Gastrocnemius medialis (tissue), 4 donors: ENCODE results near the gene DHRS3. TPM values are rescaled to one million over a fixed set of nuclear protein-coding genes. Genes with fewer than 3 reads are reported as not detected.

ENCODE experiments used
- ATAC-seq, 2 donors: fragments of 150-250 bp; one replicate each; pipeline ENCODE4 v1.9.1; 2016
- DNase-seq, 2 donors: peaks; one replicate each; pipeline ENCODE4 v3.0.0-alpha.2; 2019
- H3K27ac ChIP-seq, 4 donors: fragments of 200-600 bp; sonication (generic); 1 replicate in 1 of 4; 2 replicates in 3 of 4; pipeline ENCODE4 v1.5.1; 2016 to 2018; ENCODE audit warnings: mild to moderate bottlenecking in 2 of 4, moderate library complexity in 1 of 4
- H3K27me3 ChIP-seq, 3 donors: fragments of 200-600 bp; sonication (generic) in 2 of 3; 1 replicate in 1 of 3; 2 replicates in 2 of 3; pipeline versions ENCODE4 v1.5.1 to v1.6.0; 2016 to 2019; ENCODE audit warnings: mild to moderate bottlenecking in 1 of 3, moderate library complexity in 1 of 3
- H3K36me3 ChIP-seq, 2 donors: fragments of 200-600 bp; sonication (generic) in 1 of 2; one replicate each; pipeline ENCODE4 v1.5.1; 2017 to 2018
- H3K4me1 ChIP-seq, 2 donors: fragments of 200-600 bp; sonication (generic) in 1 of 2; one replicate each; pipeline ENCODE4 v1.5.1; 2016 to 2017; ENCODE audit warnings: mild to moderate bottlenecking in 2 of 2
- H3K4me3 ChIP-seq, 4 donors: fragments of 200-600 bp; sonication (generic) in 3 of 4; 1 replicate in 1 of 4; 2 replicates in 3 of 4; pipeline ENCODE4 v1.5.1; 2016 to 2019; ENCODE audit warnings: mild to moderate bottlenecking in 2 of 4
- H3K9me3 ChIP-seq, 3 donors: fragments of 200-600 bp; sonication (generic) in 2 of 3; 1 replicate in 1 of 3; 2 replicates in 2 of 3; pipeline ENCODE4 v1.5.1; 2016 to 2019
- POLR2A ChIP-seq, 2 donors: fragments of 450-650 bp; IDR thresholded peaks; one replicate each; pipeline ENCODE4 v1.6.1; 2017; ENCODE audit warnings: antibody characterized with exemption in 2 of 2, mild to moderate bottlenecking in 2 of 2, moderate library complexity in 2 of 2
- in situ Hi-C, 4 donors: fragments of 200-750 bp; cut with MboI; loops; one replicate each; pipeline versions ENCODE4 v1.15.0 to v1.8.0; 2017; ENCODE audit warnings: low sequenced_read_pairs in 4 of 4
- intact Hi-C: fragments of 100-400 bp; cut with DNase I; formaldehyde crosslinking; loops from one replicate; pipeline ENCODE4 v1.15.1; 2023; ENCODE audit warnings: low total_unique reads
- total RNA-seq, 4 donors: library from RNA; depleted of rRNA; stranded (reverse); fragments of >200 nt; gene quantifications; one replicate each; pipeline versions ENCODE4 v1.1.0 to v1.2.3, GENCODE V29; 2016
- TF ChIP-seq, protein P1 (sequence below), 5 experiments: fragments of 450-650 bp in 3 of 5; fragments of 200-600 bp in 2 of 5; sonication (generic) in 2 of 5; IDR thresholded peaks in 4 of 5; conservative IDR thresholded peaks in 1 of 5; 1 replicate in 4 of 5; 2 replicates in 1 of 5; pipeline ENCODE4 v1.5.1; 2016 to 2019; ENCODE audit warnings: antibody characterized with exemption in 5 of 5, mild to moderate bottlenecking in 3 of 5, moderate library complexity in 3 of 5

Gene DHRS3
- total RNA-seq, 4 donors from 2014 or later, result 28.5 to 108 (median 67.0) TPM

- DNase-seq (no peak), ATAC-seq (no peak)
- Histone ChIP-seq H3K27me3 (no peaks in the 10 kb centered on the region), H3K9me3 (no peaks in the 10 kb centered on the region), H3K4me3 (no peak overlapping the region), H3K36me3 (no peaks in the 10 kb centered on the region), H3K4me1 (peaks cover 87 to 88% of the 10 kb centered on the region in 2 donors), H3K27ac (peak overlapping the region; percentile 83 to 93 (median 88))
- intact Hi-C loops, result loop anchor here (2.0 to 5.0 kb wide), 2 partner anchors 56 to 142 kb away; no protein-coding TSS in a partner anchor
- TF ChIP-seq, protein P1, sequence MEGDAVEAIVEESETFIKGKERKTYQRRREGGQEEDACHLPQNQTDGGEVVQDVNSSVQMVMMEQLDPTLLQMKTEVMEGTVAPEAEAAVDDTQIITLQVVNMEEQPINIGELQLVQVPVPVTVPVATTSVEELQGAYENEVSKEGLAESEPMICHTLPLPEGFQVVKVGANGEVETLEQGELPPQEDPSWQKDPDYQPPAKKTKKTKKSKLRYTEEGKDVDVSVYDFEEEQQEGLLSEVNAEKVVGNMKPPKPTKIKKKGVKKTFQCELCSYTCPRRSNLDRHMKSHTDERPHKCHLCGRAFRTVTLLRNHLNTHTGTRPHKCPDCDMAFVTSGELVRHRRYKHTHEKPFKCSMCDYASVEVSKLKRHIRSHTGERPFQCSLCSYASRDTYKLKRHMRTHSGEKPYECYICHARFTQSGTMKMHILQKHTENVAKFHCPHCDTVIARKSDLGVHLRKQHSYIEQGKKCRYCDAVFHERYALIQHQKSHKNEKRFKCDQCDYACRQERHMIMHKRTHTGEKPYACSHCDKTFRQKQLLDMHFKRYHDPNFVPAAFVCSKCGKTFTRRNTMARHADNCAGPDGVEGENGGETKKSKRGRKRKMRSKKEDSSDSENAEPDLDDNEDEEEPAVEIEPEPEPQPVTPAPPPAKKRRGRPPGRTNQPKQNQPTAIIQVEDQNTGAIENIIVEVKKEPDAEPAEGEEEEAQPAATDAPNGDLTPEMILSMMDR (IDR thresholded peaks at IDR 0.05 in 4 of 5, conservative IDR thresholded peaks at IDR 0.05 in 1 of 5), result no peak
- TF ChIP-seq POLR2A (IDR thresholded peaks at IDR 0.05), result no peak
- in situ Hi-C loops, result loop anchor here in 1 of 4 donors (10.0 kb wide), 1 partner anchor 50 kb away; no protein-coding TSS in a partner anchor
These were observed 23.5 kb downstream of the DHRS3 start for GRCh38 chr1:12594490-12594889.

DNA sequence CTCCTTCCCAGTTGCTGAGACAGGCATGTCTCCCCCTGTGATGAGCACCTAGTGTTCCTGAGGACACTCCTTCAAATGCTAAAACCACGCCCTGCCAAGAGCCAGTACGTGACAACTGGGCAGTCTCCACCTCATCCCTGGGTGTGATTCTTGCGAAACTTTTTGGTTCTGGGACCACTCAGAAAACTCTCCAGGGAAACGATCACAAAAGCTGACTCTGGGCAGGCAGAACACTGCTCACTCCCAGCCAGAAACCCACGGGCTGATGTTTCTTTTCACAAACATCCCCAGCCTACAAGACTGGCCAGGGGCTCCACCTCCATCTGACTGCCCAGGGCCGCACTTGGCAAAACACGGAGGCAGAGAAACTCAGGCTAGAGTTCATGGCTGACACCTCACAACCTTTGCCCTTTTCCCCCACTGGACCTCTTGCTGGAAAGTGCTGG lies 24.4 kb downstream of the DHRS3 start:
- DNase-seq (peak; percentile 71 to 88), ATAC-seq (peak; percentile 43 to 44)
- Histone ChIP-seq H3K27ac (peak overlapping the region; percentile 83 to 93 (median 88)), H3K9me3 (no peaks in the 10 kb centered on the region), H3K27me3 (no peaks in the 10 kb centered on the region), H3K4me1 (peaks cover 79 to 81% of the 10 kb centered on the region in 2 donors), H3K36me3 (no peaks in the 10 kb centered on the region), H3K4me3 (no peak overlapping the region)
- in situ Hi-C loops (loop anchor here in 1 of 4 donors (10.0 kb wide), 1 partner anchor 49 kb away; no protein-coding TSS in a partner anchor), intact Hi-C loops (loop anchor here (2.0 to 5.0 kb wide), 2 partner anchors 55 to 141 kb away; no protein-coding TSS in a partner anchor)
- TF ChIP-seq, protein P1 (IDR thresholded peaks at IDR 0.05 in 4 of 5, conservative IDR thresholded peaks at IDR 0.05 in 1 of 5), result no peak
- TF ChIP-seq POLR2A (IDR thresholded peaks at IDR 0.05), result peak; percentile 23 to 42

DNA sequence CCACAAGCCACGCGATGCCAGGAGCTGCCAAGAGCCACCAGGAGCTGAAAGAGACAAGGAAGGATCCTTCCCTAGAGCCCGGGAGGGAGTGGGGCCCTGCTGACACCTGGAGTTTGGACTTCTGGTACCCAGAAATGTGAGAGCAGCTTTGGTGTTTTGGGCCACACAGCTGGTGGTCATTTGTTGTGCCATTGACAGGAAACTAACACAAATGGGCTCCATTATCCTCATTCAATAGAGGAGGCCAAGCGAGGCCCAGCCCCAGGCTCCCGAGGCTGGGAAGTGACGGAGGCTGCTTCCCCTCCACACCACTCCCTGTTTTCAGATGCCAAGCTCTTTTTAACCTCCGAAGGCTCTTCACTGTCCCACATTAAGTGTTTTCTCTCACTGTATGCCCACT lies 25.5 kb downstream of the DHRS3 start:
- in situ Hi-C loops, result loop anchor here in 1 of 4 donors (10.0 kb wide), 1 partner anchor 48 kb away; no protein-coding TSS in a partner anchor

GRCh38 chr1:12591267-12591938 lies 26.6 kb downstream of the DHRS3 start:
- intact Hi-C loops, result loop anchor here (5.0 kb wide), 1 partner anchor 139 kb away; no protein-coding TSS in a partner anchor

More for the DNA sequence above, 25.5 kb downstream of the DHRS3 start:
- TF ChIP-seq POLR2A (IDR thresholded peaks at IDR 0.05), result no peak
- TF ChIP-seq, protein P1 (IDR thresholded peaks at IDR 0.05 in 4 of 5, conservative IDR thresholded peaks at IDR 0.05 in 1 of 5), result no peak
- no peak for ATAC-seq
- H3K4me1 ChIP-seq, result peaks cover 68 to 72% of the 10 kb centered on the region in 2 donors
- intact Hi-C loops, result loop anchor here (5.0 kb wide), 1 partner anchor 140 kb away; no protein-coding TSS in a partner anchor
- peak overlapping the region; percentile 83 to 93 (median 88) for H3K27ac ChIP-seq
- H3K9me3 ChIP-seq, result no peaks in the 10 kb centered on the region
- no peaks in the 10 kb centered on the region for H3K27me3 ChIP-seq
- H3K36me3 ChIP-seq, result no peaks in the 10 kb centered on the region
- H3K4me3 ChIP-seq, result no peak overlapping the region
- DNase-seq, result peak in 1 of 2 donors; percentile 34

More at GRCh38 chr1:12591267-12591938, 26.6 kb downstream of the DHRS3 start:
- peak; percentile 46 to 66 for TF ChIP-seq POLR2A (IDR thresholded peaks at IDR 0.05)
- TF ChIP-seq, protein P1 (IDR thresholded peaks at IDR 0.05 in 4 of 5, conservative IDR thresholded peaks at IDR 0.05 in 1 of 5), result peak in 2 of 5 experiments; percentile 13 to 30
- H3K27ac ChIP-seq, result peak overlapping the region; percentile 83 to 93 (median 88)
- in situ Hi-C loops, result loop anchor here in 1 of 4 donors (10.0 kb wide), 1 partner anchor 47 kb away; no protein-coding TSS in a partner anchor
- H3K36me3 ChIP-seq, result no peaks in the 10 kb centered on the region
- H3K27me3 ChIP-seq, result no peaks in the 10 kb centered on the region
- H3K4me3 ChIP-seq, result no peak overlapping the region
- H3K4me1 ChIP-seq, result peaks cover 57 to 63% of the 10 kb centered on the region in 2 donors
- ATAC-seq, result peak; percentile 76 to 79
- peak; percentile 94 to 97 for DNase-seq
- no peaks in the 10 kb centered on the region for H3K9me3 ChIP-seq
